ENCODE measurements around the gene SLC18B1. TPM values are rescaled to one million over a fixed set of nuclear protein-coding genes. Genes with fewer than 3 reads are reported as not detected.

The SLC18B1 gene
- total RNA-seq, 1 experiment from 2014 or later, result 24.1 TPM

DNA sequence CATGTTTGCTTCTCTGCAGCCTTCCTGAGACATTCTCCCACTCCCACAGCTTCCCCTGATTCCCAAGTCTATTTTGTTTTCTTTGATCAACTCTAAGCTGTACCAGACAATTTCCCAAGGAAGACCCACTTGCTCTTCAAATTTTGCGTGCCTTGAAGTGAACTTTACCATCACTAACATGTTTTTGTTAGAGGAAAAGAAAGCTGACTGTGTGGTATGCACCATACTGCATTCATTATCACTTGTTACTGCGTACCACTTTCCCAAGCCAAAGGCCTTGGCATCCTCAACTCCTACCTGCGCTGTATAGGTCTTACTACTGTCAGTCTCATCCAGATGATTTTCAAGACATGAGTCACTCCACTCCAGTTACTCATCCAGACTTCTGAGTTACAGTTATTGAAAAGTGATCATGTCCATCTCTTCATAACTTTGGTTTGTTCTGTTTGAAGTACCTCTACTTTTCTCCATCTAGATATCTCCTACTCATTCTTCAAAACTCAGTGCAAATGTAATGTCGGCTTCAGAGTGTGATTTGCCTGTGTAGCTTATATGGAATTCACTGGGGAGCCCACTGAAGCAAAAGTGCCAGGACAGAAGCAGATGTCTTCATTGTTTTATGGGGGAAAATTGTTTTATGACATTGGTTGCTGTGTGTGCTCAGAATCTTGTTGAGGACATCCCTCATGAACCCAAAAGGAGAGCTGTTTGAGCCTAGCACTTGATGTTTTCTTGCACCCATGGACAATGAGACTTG, 21.1 kb upstream of the SLC18B1 start (continued):
- TF ChIP-seq, protein P1, sequence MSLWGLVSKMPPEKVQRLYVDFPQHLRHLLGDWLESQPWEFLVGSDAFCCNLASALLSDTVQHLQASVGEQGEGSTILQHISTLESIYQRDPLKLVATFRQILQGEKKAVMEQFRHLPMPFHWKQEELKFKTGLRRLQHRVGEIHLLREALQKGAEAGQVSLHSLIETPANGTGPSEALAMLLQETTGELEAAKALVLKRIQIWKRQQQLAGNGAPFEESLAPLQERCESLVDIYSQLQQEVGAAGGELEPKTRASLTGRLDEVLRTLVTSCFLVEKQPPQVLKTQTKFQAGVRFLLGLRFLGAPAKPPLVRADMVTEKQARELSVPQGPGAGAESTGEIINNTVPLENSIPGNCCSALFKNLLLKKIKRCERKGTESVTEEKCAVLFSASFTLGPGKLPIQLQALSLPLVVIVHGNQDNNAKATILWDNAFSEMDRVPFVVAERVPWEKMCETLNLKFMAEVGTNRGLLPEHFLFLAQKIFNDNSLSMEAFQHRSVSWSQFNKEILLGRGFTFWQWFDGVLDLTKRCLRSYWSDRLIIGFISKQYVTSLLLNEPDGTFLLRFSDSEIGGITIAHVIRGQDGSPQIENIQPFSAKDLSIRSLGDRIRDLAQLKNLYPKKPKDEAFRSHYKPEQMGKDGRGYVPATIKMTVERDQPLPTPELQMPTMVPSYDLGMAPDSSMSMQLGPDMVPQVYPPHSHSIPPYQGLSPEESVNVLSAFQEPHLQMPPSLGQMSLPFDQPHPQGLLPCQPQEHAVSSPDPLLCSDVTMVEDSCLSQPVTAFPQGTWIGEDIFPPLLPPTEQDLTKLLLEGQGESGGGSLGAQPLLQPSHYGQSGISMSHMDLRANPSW (CRISPR knock-in tag; conservative IDR thresholded peaks at IDR 0.05; ENCODE audit: low read depth), result no peak
- TF ChIP-seq, protein P2, sequence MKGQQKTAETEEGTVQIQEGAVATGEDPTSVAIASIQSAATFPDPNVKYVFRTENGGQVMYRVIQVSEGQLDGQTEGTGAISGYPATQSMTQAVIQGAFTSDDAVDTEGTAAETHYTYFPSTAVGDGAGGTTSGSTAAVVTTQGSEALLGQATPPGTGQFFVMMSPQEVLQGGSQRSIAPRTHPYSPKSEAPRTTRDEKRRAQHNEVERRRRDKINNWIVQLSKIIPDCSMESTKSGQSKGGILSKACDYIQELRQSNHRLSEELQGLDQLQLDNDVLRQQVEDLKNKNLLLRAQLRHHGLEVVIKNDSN (CRISPR knock-in tag; IDR thresholded peaks at IDR 0.05), result no peak
- no peak for TF ChIP-seq ZNF219 (CRISPR knock-in tag; IDR thresholded peaks at IDR 0.05; ENCODE audit: borderline replicate concordance)
- no peak for TF ChIP-seq TP53 (CRISPR knock-in tag; IDR thresholded peaks at IDR 0.05)
- TF ChIP-seq ZNF232 (CRISPR knock-in tag; IDR thresholded peaks at IDR 0.05), result no peak
- TF ChIP-seq, protein P3, sequence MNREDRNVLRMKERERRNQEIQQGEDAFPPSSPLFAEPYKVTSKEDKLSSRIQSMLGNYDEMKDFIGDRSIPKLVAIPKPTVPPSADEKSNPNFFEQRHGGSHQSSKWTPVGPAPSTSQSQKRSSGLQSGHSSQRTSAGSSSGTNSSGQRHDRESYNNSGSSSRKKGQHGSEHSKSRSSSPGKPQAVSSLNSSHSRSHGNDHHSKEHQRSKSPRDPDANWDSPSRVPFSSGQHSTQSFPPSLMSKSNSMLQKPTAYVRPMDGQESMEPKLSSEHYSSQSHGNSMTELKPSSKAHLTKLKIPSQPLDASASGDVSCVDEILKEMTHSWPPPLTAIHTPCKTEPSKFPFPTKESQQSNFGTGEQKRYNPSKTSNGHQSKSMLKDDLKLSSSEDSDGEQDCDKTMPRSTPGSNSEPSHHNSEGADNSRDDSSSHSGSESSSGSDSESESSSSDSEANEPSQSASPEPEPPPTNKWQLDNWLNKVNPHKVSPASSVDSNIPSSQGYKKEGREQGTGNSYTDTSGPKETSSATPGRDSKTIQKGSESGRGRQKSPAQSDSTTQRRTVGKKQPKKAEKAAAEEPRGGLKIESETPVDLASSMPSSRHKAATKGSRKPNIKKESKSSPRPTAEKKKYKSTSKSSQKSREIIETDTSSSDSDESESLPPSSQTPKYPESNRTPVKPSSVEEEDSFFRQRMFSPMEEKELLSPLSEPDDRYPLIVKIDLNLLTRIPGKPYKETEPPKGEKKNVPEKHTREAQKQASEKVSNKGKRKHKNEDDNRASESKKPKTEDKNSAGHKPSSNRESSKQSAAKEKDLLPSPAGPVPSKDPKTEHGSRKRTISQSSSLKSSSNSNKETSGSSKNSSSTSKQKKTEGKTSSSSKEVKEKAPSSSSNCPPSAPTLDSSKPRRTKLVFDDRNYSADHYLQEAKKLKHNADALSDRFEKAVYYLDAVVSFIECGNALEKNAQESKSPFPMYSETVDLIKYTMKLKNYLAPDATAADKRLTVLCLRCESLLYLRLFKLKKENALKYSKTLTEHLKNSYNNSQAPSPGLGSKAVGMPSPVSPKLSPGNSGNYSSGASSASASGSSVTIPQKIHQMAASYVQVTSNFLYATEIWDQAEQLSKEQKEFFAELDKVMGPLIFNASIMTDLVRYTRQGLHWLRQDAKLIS (CRISPR knock-in tag; IDR thresholded peaks at IDR 0.05; ENCODE audit: borderline replicate concordance), result no peak
- TF ChIP-seq, protein P4, sequence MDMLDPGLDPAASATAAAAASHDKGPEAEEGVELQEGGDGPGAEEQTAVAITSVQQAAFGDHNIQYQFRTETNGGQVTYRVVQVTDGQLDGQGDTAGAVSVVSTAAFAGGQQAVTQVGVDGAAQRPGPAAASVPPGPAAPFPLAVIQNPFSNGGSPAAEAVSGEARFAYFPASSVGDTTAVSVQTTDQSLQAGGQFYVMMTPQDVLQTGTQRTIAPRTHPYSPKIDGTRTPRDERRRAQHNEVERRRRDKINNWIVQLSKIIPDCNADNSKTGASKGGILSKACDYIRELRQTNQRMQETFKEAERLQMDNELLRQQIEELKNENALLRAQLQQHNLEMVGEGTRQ (CRISPR knock-in tag; IDR thresholded peaks at IDR 0.05), result no peak
- TF ChIP-seq SP1 (CRISPR knock-in tag; conservative IDR thresholded peaks at IDR 0.05), result no peak
- no peak for TF ChIP-seq JAZF1 (CRISPR knock-in tag; IDR thresholded peaks at IDR 0.05)
- TF ChIP-seq SMAD3 (CRISPR knock-in tag; IDR thresholded peaks at IDR 0.05; ENCODE audit: borderline replicate concordance), result no peak
- TF ChIP-seq, protein P5, sequence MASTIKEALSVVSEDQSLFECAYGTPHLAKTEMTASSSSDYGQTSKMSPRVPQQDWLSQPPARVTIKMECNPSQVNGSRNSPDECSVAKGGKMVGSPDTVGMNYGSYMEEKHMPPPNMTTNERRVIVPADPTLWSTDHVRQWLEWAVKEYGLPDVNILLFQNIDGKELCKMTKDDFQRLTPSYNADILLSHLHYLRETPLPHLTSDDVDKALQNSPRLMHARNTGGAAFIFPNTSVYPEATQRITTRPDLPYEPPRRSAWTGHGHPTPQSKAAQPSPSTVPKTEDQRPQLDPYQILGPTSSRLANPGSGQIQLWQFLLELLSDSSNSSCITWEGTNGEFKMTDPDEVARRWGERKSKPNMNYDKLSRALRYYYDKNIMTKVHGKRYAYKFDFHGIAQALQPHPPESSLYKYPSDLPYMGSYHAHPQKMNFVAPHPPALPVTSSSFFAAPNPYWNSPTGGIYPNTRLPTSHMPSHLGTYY (CRISPR knock-in tag; IDR thresholded peaks at IDR 0.05), result peak; percentile 80
- TF ChIP-seq RELA (CRISPR knock-in tag; IDR thresholded peaks at IDR 0.05; ENCODE audit: borderline replicate concordance), result no peak
- TF ChIP-seq, protein P6, sequence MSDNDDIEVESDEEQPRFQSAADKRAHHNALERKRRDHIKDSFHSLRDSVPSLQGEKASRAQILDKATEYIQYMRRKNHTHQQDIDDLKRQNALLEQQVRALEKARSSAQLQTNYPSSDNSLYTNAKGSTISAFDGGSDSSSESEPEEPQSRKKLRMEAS (CRISPR knock-in tag; IDR thresholded peaks at IDR 0.05), result no peak
- no peak for TF ChIP-seq NFYB (CRISPR knock-in tag; conservative IDR thresholded peaks at IDR 0.05; ENCODE audit: low read depth)
- no peak for TF ChIP-seq NR1H2 (CRISPR knock-in tag; IDR thresholded peaks at IDR 0.05)
